HG03439 (cell line): ENCODE measurements around the gene SLC24A4.

Experiments
- ATAC-seq: cut with Tn5 transposase; IDR thresholded peaks from one replicate; pipeline ENCODE4 v1.9.1; 2021; ENCODE audit warnings: mild to moderate bottlenecking, moderate library complexity; ENCODE audit not compliant: unreplicated experiment

Gene SLC24A4

GRCh38 chr14:92495027-92495426, 172.1 kb downstream of the SLC24A4 start:
- ATAC-seq, result no peak

GRCh38 chr14:92496191-92496857, 173.4 kb downstream of the SLC24A4 start:
- ATAC-seq, result no peak

DNA sequence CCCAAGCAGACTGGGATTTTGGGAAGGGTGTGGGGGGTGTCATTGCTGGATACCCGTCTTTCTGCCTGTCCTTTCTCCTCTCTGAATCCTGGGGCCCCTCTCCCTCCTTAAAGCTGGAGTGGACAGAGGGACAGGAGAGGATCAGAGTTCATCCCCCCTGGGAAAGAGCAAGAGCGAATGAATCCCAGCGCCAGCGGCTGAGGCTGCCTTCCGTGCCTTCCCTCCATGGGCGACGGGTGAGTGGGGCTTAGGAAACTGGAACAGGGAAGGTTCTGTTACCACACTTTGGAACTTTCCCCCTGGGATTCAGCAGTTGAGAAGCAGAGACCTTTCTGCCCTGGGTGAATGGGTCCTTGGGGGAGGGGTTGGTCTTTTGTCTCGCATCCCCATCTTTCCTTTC, 174.4 kb downstream of the SLC24A4 start:
- ATAC-seq, result no peak

DNA sequence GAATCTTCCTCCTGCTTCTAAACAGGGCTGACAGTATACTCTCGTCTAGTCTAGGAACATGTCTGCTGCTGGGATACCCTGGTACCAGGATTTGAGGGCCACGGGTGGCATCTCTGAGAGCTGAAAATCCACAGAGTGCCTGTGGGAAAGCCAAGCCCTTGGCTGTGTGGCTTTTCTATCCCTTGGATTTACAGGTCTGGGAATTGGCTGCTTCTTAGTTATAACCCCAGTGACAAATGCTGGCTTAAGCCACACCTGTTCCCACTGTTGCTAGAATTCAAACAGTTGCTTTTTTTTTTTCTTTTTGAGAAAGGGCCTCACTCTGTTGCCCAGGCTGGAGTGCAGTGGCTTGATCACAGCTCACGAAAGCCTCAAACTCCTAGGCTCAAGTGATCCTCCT, 176.3 kb downstream of the SLC24A4 start:
- no peak for ATAC-seq

DNA sequence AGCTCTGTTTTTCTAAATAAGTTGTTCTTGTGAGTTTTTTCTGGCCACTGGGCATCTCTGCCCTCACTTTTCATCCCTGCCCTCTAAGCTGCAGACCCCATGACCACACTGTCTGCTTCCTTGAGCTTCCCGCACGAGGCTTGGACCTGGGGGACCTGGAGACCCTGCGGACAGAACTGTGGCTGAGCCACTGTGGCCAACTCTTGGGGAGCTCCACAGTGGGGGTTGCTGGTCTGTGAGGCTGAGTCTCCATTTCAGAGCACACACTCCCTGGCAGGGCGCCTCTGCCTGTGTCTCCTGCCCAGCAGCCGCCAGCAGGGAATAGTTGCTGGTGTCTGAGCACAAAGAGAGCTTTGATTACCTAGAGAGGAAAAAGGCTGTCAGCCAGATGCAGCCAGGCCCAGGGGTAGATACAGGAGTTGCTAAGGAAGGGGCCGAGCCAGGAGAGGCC, 177.6 kb downstream of the SLC24A4 start:
- no peak for ATAC-seq

DNA sequence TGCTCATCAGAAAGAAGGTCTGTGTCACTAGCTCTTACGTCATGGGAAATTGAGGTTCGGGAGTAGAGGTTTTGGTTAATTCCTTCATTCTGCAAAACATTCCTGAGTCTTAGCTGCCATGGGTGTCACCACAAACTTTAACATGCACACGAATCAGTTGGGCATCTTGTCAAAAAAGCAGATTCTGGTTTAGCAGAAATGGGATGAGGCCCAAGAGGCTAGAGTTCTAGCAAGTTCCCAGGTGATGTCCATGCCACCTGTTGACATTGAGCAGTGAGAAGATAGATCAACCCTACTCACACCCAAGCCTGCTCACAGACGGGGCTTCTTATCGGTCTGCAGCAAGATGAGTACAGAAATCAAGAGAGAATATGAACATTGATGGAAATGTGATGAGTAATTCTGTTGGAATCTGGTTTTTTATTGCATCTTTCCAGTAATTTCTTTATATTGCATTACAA, 179.0 kb downstream of the SLC24A4 start:
- no peak for ATAC-seq

GRCh38 chr14:92502541-92503286, 179.7 kb downstream of the SLC24A4 start:
- ATAC-seq, result no peak

DNA sequence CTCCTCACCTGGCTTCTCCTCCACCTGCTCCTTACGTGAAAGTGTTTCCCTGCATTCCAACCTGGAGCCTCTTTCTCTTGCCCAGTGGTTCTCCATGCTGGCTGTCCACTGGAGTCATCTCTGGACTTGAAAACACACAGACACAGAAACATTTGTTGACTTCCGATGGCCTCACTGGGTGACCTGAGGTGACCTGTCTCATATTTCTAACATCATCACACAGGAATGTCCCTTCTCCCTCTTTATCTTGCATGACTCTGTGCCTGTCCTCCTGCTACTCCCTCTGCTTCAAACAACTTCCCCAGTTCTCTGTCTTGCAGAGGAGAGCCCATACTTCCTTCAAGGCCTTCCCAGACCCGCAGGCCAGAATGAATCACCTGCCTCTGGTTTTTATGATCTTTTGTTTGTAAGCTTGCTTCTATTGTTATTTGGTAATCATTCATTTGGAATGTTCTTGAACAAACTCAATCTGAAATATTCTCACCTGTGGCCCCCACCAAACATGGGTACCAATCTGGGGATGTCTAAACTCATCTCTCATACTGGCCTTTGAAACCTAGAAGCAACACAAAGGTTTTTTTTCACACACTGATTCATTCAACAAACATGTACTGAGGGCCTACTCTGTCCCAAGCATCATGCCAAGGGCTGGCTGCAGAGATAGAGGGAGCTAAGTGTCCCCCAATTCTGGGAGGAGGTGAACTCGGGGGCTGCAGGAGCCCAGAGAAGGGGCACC, 181.0 kb downstream of the SLC24A4 start:
- ATAC-seq, result no peak

DNA sequence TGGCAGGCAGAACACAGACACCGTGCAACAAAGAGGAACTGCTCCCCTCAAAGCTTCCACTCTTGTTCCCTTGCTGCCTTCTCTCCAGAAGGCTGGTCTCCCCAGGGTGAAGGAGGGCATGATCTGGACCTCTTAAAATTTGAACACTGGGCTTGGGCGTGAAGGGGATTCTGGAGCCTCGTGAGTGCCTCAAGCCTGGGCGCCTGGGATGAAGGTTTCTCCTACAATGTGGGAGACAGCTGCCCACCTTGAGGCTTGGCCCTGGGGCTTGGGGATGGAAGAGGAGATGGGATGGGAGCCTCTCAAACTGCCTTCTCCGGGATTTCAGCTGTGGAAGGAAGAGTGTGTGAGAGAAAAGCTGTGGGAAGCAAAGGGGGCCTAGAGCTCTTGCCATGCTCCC, 182.9 kb downstream of the SLC24A4 start:
- no peak for ATAC-seq

- ATAC-seq, result no peak
Observed at GRCh38 chr14:92506231-92506630, 183.3 kb downstream of the SLC24A4 start.

- ATAC-seq, result peak; percentile 50
Observed at GRCh38 chr14:92507174-92507768, 184.3 kb downstream of the SLC24A4 start.

DNA sequence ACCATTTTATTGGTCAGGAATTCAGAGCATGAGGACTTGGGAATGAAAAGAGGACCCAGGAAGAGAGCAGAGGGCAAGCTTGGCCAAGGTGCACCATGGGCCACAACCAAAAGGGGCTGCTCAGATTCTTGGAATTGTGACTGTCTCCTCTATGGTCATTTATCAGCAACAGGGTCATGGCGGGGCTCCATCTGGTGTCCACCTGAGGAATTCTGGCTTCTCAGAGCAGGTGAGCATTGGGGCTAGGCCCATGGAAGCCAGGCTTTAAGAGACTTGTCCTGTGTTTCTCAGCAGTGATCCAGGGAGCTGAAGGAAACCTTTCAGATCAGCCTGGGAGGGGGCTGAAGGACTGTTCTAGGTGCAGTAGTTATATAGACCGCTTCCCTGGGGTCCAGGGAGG, 188.0 kb downstream of the SLC24A4 start:
- no peak for ATAC-seq

DNA sequence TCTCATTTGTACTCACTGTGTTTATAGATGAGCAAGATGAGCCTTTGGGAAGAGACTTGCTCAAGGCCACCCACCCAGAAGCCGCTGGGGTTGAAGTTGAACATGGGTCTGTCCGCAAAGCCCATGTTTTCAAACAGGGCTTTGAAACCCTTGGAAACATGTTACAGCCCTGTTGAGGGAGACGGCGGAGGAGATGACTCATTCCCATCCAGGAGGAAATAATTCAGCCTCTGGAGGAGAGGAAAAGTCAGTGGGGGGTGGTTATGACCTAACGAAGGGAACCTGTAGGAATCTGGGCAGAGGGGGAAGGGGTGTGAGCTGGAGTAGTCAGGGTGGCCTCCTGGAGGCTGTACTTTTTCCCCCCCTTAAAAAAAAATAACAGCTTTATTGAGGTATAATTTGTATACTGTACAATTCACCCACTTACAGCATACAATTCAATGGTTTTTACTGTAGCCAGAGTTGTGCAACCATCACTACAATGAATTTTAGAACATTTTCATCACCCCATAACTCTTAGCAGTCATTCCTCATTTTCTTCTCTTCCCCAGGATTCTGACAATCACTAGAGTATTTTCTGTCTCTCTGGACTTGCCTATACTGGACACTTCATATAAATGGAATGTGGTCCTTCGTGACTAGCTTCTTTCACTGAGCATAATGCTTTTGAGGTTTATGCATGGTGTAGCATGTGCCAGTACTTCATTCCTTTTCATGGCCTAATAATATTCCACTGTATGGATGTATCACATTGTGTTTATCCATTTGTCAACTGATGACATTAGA, 188.7 kb downstream of the SLC24A4 start:
- no peak for ATAC-seq

- ATAC-seq, result no peak
Observed at GRCh38 chr14:92512807-92513203, 189.8 kb downstream of the SLC24A4 start.

- ATAC-seq, result peak; percentile 50
Observed at GRCh38 chr14:92513204-92513965, 190.4 kb downstream of the SLC24A4 start, which contains the start of gene RIN3. RIN3 (plus strand) TSS chr14:92513781; CDS start chr14:92513933, 152 bp downstream.

- ATAC-seq, result peak; percentile 22
Observed at GRCh38 chr14:92513966-92514843, 191.2 kb downstream of the SLC24A4 start.

GRCh38 chr14:92514844-92515514, 192.0 kb downstream of the SLC24A4 start:
- no peak for ATAC-seq
